GM19468 (cell line): ENCODE measurements around the gene CCDC93.
"Not testable (repeated sequence)": the region's sequence is repeated elsewhere in the genome, so short reads cannot be mapped to it uniquely, and the experiment has no call there.

Experiments used
- ATAC-seq: cut with Tn5 transposase; IDR thresholded peaks from one replicate; pipeline ENCODE4 v1.9.1; 2021; ENCODE audit warnings: mild to moderate bottlenecking, moderate library complexity, moderate number of reproducible peaks; ENCODE audit not compliant: unreplicated experiment; ENCODE audit errors: extremely low read depth

The CCDC93 gene

DNA sequence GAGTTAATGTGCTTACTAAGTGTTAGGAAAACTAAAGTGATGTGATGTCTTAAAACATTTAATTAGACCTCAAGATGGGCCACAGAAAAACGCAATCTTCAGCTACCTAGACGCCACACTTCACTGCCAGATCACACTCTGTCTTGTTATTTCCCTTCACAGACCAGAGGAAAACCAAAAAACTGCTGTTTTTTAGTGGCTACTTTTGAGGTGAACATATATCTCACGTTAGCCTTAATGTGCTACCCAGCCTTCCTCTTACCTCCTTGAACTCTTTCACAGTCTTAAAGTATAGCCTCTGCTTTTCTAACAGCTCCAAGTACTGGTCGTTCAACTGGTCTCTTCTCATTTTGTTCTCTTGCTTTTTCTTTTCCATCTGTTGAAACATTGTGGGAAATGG lies 83.1 kb downstream of the CCDC93 start:
- no peak for ATAC-seq

DNA sequence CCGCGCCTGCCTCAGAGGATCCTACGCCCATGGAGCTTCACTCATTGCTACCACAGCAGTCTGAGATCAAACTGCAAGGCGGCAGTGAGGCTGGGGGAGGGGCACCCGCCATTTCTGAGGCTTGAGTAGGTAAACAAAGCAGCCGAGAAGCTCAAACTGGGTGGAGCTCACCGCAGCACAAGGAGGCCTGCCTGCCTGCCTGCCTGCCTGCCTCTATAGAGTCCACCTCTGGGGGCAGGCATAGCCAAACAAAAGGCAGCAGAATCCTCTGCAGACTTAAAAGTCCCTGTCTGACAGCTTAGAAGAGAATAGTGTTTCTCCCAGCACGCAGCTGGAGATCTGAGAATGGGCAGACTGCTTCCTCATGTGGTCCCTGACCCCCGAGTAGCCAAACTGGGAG lies 90.4 kb downstream of the CCDC93 start:
- ATAC-seq: not testable (repeated sequence)

DNA sequence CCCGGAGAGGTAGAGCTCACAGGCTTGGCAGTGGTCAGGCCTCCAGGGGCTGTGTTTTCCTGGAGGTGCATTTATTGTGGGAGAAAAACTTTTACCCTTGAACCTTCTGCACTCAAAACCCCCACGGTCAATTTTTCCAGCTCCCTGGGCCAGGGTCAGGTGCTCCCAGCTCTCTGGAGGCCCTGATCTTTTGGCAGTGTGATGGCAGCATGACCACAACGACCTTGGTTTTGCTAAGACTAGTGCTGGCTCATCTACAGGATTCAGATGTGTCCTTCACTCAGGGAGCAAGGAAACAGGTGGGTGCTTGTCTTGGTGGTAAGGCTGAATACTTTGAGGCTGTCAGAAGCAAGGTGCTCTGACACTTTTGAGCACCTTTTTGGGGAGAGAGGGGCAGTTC lies 92.3 kb downstream of the CCDC93 start:
- no peak for ATAC-seq

DNA sequence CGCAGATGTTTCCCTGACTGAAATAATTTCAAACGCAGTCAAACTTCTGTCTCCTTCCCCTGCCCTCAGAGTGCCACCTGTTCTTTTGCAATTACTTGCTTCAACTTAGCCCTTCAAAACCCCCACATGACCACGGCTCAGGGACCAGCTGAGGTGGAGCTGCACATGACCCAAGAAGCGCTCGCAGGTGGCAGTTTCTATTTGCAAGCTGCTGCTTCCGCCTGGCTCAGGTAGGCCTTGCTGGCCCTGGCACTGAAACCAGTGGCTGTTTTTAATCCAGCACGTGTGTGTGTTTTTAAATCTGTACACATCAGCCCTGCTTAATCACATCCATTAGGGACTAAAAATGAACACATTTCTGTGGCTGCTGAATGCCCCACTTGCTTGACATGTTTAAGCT lies 95.3 kb downstream of the CCDC93 start:
- no peak for ATAC-seq

DNA sequence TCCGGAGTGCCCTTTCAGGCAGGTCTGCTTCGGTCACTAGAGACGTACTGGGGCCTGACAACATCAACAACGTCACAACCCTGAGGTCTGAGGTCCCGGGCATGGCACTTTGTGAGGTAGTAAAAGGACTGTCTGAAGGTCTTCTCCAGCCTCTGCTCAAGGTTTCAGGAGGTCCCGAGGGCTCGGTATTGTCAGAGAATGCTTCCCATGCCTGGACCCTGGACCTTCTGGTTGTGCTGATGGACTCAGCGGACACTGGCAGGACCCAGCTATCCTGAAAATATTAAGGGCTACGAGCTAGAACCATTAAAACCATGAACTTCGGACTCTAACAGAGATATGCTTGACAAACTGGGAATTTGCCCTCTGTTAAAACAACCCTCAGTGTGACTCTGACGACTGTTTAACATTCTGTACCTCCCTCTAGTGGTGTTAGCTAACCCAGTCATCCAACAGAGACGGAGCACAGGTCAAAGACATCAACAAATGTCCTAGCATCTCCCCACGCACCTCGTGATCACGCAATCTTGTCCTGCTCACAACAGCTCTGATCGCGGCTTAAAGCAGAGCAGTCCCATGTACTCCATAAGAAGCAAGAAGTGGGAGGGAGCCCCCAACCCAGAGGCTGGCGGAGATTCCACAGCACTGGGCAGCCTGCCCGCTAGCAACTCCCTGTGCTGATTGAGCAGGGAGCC lies 96.5 kb downstream of the CCDC93 start:
- ATAC-seq: no peak

DNA sequence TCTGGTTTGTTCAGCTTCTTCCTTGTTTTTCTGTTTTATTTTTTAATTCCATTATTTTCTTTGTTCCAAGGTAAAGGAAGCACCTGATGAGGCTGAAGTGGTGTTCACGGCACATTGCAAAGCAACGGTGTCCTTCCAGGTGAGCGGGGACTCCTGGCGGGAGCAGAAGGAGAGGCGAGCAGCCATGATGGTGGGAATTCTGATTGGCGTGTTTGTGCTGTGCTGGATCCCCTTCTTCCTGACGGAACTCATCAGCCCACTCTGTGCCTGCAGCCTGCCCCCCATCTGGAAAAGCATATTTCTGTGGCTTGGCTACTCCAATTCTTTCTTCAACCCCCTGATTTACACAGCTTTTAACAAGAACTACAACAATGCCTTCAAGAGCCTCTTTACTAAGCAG lies 110.9 kb downstream of the CCDC93 start:
- ATAC-seq: no peak

DNA sequence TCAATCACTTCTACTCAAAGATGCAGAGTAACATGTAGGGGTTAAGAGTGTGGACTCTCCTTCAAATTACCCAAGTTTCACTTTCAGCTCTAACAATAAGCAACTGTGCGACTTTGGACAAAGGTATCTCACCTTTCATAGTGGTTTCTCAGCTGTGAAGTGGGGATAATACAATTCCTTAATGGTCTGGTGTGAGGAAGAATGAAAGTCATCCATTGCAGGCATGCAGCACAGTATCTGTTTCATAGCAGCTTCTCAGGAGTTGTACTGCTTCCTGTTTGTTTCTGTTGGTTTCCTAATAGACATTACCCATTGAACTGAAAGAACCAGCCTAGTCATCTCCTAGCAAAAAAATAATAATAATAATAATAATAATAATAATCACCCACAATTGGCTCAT lies 125.0 kb downstream of the CCDC93 start:
- ATAC-seq: peak; percentile 63

DNA sequence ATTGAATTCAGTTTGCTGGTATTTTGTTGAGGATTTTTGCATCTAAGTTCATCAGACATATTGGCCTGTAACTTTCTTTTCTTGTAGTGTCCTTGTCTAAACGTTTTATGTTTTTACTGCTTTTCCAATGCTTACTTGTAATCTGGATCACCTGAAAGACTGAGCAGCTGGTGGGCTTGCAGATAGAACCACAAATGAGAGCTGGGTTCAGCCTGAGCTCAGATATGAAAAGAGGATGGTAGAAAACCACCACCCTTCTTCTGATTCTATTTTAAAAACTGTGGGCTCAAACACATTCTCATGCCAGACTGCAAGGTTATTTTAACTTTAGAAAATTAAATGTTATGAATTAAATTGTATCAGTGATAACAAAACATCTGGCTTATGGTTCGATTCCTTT lies 128.6 kb downstream of the CCDC93 start:
- ATAC-seq: no peak

DNA sequence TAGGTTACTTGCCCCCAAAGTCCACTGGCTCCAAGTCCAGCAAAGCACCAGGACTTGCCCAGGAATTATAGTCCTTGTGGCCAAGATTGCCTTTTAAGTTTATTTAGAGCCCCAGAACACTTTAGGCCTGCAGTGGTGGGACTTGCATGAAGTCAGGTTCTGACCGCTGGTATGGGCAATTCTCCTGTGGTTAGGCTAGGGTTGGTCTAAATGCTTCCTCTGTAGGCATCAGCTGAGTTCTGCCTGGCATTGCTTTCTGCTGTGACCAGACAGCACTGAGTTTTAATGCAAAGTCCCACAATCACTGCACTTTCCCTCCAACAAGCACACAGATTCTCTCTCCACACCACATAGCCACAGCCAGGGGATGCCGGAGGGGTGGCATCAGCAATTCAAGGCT lies 134.9 kb downstream of the CCDC93 start:
- ATAC-seq: no peak

DNA sequence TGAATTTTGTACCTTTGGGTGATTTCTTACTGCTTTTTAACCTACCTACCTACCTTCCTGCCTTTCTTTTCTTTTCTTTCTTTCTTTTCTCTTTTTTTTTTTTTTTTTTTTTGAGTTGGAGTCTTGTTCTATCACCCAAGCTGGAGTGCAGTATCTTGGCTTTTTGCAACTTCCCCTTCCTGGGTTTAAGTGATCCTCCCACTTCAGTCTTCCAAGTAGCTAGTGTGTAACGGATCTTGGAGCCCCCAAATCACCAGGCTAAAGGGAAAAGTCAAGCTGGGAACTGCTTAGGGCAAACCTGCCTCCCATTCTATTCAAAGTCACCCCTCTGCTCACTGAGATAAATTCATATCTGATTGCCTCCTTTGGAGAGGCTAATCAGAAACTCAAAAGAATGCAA lies 138.1 kb downstream of the CCDC93 start:
- no peak for ATAC-seq
